Peyer's patch (tissue), 4 donors: ENCODE results near the gene SMARCD3. TPM values are rescaled to one million over a fixed set of nuclear protein-coding genes. Genes with fewer than 3 reads are reported as not detected.

ENCODE experiments used
- DNase-seq, 3 donors: peaks; one replicate each; pipeline ENCODE4 v3.0.0-alpha.2; 2017 to 2019
- H3K27ac ChIP-seq, 4 donors: fragments of 200-600 bp; sonication (generic); one replicate each; pipeline ENCODE4 v1.5.1; 2016 to 2019
- H3K27me3 ChIP-seq, 2 donors: fragments of 200-600 bp; sonication (generic); one replicate each; pipeline ENCODE4 v1.5.1; 2019
- H3K36me3 ChIP-seq, 3 donors: fragments of 200-600 bp; sonication (generic); one replicate each; pipeline ENCODE4 v1.5.1; 2016 to 2019
- H3K4me1 ChIP-seq, 4 donors: fragments of 200-600 bp; sonication (generic); one replicate each; pipeline ENCODE4 v1.5.1; 2016 to 2019
- H3K4me3 ChIP-seq, 4 donors: fragments of 200-600 bp; sonication (generic); 1 replicate in 3 of 4; 2 replicates in 1 of 4; pipeline ENCODE4 v1.5.1; 2016 to 2019; ENCODE audit warnings: mild to moderate bottlenecking in 1 of 4
- H3K9me3 ChIP-seq, 4 donors: fragments of 200-600 bp; sonication (generic); one replicate each; pipeline ENCODE4 v1.5.1; 2016 to 2019; ENCODE audit warnings: mild to moderate bottlenecking in 1 of 4
- CTCF ChIP-seq, 6 experiments: fragments of 450-650 bp in 4 of 6; fragments of 200-600 bp in 2 of 6; sonication (generic) in 1 of 6; IDR thresholded peaks; one replicate each; pipeline ENCODE4 v1.5.1; 2017 to 2019; ENCODE audit warnings: antibody characterized with exemption in 6 of 6, mild to moderate bottlenecking in 3 of 6, moderate library complexity in 1 of 6
- POLR2A ChIP-seq, 2 donors: fragments of 450-650 bp; IDR thresholded peaks; one replicate each; pipeline ENCODE4 v1.5.1; 2017; ENCODE audit warnings: antibody characterized with exemption in 2 of 2, mild to moderate bottlenecking in 2 of 2, moderate library complexity in 2 of 2
- total RNA-seq, 4 donors: library from RNA; depleted of rRNA; stranded (reverse); fragments of >200 nt; gene quantifications; one replicate each; pipeline ENCODE4 v1.1.0, GENCODE V29; 2016

Gene SMARCD3
- total RNA-seq, 4 donors from 2014 or later: 1.2 to 61.1 (median 18.3) TPM

DNA sequence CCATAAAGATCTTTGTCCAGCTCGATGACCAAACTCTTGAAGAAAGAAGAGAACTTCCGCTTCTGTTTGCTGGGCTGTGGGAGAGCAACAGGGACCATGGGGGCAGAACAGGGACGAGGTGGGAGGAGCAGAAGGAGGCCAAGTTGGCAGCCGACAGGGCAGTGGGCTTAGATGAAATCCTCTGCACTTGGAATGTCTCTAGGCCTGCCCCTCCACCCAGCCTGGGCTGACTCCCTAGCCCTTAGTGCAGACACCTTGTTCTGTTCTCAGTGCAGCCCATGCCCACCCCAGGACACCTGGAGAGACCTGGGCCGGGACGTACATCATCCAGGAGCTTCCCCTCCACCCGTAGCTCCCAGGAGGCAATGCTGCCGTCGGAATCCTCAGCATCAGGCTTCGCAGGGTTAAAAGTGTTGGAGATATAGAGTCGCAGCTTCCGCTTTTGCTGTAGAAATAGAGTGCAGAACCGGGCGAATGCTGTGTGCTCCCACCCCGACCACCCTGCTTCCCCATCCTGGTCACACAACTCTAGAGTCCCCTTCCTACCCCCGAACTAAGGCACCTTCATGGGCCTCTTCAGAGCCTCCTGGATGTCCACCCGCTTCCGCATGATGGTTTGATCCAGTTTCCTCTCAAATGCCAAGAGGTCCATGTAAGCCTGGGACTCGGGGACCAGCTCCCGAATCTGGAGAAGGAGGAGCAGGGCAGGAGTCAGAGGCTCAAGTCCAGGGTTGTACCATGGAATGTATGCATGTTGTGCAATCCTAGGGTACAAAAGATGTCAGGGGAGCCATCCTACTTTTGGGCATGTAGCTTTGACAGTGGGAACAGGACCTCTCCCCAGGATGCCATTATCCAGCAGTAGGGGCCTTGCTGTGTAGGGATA is 6.1 kb downstream of the SMARCD3 start:
- Histone ChIP-seq H3K27me3 (no peaks in the 10 kb centered on the region), H3K27ac (no peak overlapping the region), H3K36me3 (peaks cover 0 to 30% (median 0%) of the 10 kb centered on the region in 3 donors)

GRCh38 chr7:151241755-151242096 is 6.8 kb downstream of the SMARCD3 start:
- no peak for DNase-seq
- peaks cover 0 to 36% (median 0%) of the 10 kb centered on the region in 3 donors for H3K36me3 ChIP-seq
- H3K27ac ChIP-seq: no peak overlapping the region
- TF ChIP-seq CTCF (IDR thresholded peaks at IDR 0.05) (no peak), POLR2A (IDR thresholded peaks at IDR 0.05) (no peak)
- H3K4me1 ChIP-seq: peaks cover 0 to 36% (median 19%) of the 10 kb centered on the region in 4 donors
- H3K9me3 ChIP-seq: peaks cover 0 to 5% (median 0%) of the 10 kb centered on the region in 4 donors
- no peak overlapping the region for H3K4me3 ChIP-seq
- H3K27me3 ChIP-seq: no peaks in the 10 kb centered on the region

More for the DNA sequence above, 6.1 kb downstream of the SMARCD3 start:
- no peak for TF ChIP-seq CTCF (IDR thresholded peaks at IDR 0.05)
- DNase-seq: peak in 1 of 3 donors; percentile 30
- Histone ChIP-seq H3K9me3 (peaks cover 0 to 5% (median 0%) of the 10 kb centered on the region in 4 donors), H3K4me3 (no peak overlapping the region), H3K4me1 (peaks cover 0 to 39% (median 20%) of the 10 kb centered on the region in 4 donors)

- no peak overlapping the region for H3K4me3 ChIP-seq
- no peak overlapping the region for H3K27ac ChIP-seq
- TF ChIP-seq CTCF (IDR thresholded peaks at IDR 0.05) (no peak), POLR2A (IDR thresholded peaks at IDR 0.05) (no peak)
- peak in 1 of 3 donors; percentile 32 for DNase-seq
- peaks cover 0 to 5% (median 0%) of the 10 kb centered on the region in 4 donors for H3K9me3 ChIP-seq
- H3K27me3 ChIP-seq: no peaks in the 10 kb centered on the region
- peaks cover 0 to 32% (median 19%) of the 10 kb centered on the region in 4 donors for H3K4me1 ChIP-seq
- H3K36me3 ChIP-seq: peaks cover 0 to 40% (median 0%) of the 10 kb centered on the region in 3 donors
These were observed 7.3 kb downstream of the SMARCD3 start for GRCh38 chr7:151240942-151241754.

- H3K4me3 ChIP-seq: no peak overlapping the region
- TF ChIP-seq CTCF (IDR thresholded peaks at IDR 0.05): no peak
- TF ChIP-seq POLR2A (IDR thresholded peaks at IDR 0.05): no peak
- no peak overlapping the region for H3K27ac ChIP-seq
- DNase-seq: no peak
- H3K27me3 ChIP-seq: no peaks in the 10 kb centered on the region
- H3K9me3 ChIP-seq: peaks cover 0 to 4% (median 0%) of the 10 kb centered on the region in 4 donors
- H3K4me1 ChIP-seq: peaks cover 0 to 26% (median 16%) of the 10 kb centered on the region in 4 donors
- H3K36me3 ChIP-seq: peaks cover 0 to 47% (median 0%) of the 10 kb centered on the region in 3 donors
These were observed 8.0 kb downstream of the SMARCD3 start for GRCh38 chr7:151240536-151240935.

- Histone ChIP-seq H3K9me3 (no peaks in the 10 kb centered on the region), H3K4me1 (peaks cover 0 to 20% (median 10%) of the 10 kb centered on the region in 4 donors), H3K4me3 (no peak overlapping the region), H3K27me3 (no peaks in the 10 kb centered on the region), H3K27ac (no peak overlapping the region), H3K36me3 (peaks cover 0 to 52% (median 0%) of the 10 kb centered on the region in 3 donors)
- peak in 1 of 3 donors; percentile 26 for DNase-seq
- no peak for TF ChIP-seq POLR2A (IDR thresholded peaks at IDR 0.05)
These were observed 8.5 kb downstream of the SMARCD3 start for GRCh38 chr7:151239837-151240459.
